ENCODE data around the gene PSAPL1.

The PSAPL1 gene

GRCh38 chr4:7416745-7417432 lies 17.8 kb downstream of the PSAPL1 start:
- DNase-seq, result no peak

GRCh38 chr4:7415927-7416686 lies 18.6 kb downstream of the PSAPL1 start:
- DNase-seq, result no peak

DNA sequence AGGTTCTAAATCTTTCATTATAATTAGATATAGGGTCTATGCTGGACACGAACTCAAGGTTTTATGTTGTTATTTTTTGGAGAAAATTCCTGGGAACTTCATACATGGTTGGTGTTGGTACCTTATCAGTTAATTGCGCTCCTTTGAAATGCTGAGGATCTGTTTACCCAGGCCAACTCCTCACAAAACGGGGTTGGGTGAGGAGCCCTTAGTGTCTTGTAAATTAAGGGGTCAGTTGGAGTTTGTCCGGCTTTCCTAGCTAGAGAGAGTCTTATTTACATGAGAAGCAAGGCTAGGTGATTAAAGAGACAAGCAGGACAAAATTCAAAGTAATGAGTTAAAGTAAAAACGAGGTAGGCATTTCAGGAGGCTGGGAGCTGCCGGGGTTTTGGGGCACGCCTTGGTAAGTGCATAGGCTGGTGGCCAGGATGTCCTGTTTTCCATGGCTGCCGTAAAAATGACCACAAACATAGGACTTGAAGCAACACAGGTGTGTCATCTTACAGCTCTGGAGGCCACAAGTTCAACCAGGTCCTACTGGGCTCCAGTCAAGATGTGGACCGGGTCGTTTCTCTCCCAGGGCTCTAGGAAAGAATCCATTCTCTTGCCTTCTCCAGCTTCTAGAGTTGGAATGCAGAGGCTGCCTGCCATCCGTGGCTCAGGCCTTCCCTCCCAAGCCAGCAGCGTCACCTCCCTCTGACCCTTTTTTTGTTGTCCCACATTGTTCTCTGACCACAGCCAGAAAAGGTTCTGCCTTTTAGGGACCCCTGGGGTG lies 19.8 kb downstream of the PSAPL1 start:
- DNase-seq, result no peak

- DNase-seq, result no peak
Measured at GRCh38 chr4:7414046-7414445, 20.7 kb downstream of the PSAPL1 start.

GRCh38 chr4:7412554-7412912 lies 22.2 kb downstream of the PSAPL1 start:
- DNase-seq, result no peak

DNA sequence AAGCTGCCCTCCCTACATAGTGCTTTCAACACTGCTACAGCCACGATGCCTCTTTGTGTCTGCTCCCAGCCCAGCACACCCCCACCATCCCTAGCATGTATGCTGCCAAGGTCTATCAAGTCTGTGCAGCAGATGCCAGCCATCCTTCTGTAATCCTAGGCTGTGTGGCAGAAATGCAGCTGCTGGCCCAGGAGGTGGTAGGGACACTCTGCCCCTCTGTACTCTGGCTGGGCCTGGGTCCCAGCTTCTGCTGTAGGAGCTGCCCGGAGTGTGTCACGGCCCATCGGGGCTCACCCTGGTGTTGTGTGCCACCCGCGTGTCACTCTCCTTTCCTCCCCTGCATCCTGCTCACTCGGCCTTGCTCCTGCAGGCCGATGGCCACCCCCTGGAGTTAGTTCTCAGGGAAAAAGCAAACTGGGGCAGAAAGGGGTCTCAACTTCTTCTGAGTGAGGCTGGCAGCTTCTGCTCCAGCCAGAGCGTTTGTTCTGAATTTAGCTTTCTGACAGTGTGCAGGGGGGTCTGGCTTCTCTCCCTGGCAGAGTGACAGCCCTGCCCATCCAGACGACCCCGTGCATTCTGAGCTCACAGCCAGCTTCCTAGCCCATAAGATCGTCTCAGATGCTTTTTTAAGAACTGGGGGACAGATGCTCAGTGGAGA lies 22.7 kb downstream of the PSAPL1 start:
- no peak for DNase-seq

DNA sequence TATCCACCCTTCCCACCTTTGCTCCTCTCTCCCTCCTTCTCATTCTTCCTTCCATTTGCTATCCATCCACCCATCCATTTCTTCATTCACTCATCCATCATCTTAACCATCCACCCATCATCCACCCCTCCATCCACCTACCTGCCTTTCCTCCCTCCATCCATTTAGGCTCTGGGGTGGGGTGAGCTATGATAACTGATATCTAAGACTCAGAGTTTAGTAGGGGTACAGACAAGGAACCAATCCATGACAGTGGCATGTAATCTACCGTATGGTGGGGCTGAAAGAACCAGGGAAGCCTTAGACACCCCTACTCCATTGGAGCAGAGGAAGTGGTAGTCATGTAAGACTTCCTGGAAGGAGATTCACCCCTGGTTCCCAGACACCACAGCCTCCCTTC lies 23.2 kb downstream of the PSAPL1 start:
- DNase-seq, result no peak

DNA sequence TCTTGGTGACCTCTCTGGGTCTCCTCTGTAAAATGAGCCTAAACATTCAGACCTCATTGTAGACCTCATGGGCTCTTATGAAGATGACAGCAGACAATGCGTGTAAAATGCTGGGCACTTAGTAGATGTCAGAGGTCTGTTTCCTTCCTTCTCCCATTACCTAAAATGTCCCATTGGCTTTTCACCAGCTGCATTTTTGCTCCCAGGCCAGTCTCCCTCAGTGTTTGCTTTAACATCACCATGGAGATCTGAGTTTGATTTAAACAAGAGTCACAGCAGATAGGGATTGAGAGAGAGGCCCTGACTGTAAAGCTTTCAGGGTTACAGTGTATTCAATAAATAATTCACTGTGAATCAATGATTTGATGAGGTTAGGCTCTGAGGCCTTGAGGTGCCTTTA lies 24.3 kb downstream of the PSAPL1 start:
- DNase-seq, result peak; percentile 26

DNA sequence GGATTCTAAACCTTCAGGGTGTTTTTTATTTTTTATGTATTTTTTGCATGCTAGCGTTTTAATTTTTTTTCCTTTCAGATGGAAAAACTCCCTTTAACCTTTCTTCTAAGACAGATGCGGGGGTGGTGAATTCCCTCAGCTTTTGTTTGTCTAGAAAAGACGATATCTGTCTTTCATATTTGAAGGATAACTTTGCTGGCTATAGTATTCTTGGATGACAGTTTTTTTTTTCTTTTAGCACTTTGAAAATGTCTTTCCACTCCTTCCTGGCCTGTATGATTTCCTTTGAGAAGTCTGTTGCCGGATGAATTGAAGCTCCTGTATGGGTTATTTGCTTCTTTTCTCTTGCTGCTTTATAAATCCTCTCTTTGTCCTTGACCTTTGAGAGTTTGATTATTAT lies 26.6 kb downstream of the PSAPL1 start:
- DNase-seq, result no peak

- no peak for DNase-seq
Measured at GRCh38 chr4:7403001-7403400, 31.7 kb downstream of the PSAPL1 start.

DNA sequence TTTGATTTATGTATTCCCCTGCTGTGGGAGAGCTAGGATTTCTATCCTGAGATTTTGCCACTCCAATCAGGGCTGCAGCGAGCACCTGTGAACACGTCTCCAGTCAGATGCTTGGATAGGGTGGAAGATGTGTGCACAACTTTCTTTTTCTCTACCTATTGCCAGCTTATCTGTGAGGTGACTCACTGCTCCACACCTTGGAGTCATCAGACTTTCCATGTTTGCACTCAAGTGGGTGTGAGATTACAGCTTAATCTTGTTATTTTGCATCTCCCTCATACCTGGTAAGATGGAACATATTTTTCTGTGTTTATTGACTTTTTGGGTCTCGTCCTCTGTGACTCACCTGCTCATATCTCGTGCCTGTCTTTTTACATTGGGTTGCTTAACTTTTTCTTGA lies 32.2 kb downstream of the PSAPL1 start:
- DNase-seq, result no peak

GRCh38 chr4:7400671-7401298 lies 33.9 kb downstream of the PSAPL1 start:
- no peak for DNase-seq

DNA sequence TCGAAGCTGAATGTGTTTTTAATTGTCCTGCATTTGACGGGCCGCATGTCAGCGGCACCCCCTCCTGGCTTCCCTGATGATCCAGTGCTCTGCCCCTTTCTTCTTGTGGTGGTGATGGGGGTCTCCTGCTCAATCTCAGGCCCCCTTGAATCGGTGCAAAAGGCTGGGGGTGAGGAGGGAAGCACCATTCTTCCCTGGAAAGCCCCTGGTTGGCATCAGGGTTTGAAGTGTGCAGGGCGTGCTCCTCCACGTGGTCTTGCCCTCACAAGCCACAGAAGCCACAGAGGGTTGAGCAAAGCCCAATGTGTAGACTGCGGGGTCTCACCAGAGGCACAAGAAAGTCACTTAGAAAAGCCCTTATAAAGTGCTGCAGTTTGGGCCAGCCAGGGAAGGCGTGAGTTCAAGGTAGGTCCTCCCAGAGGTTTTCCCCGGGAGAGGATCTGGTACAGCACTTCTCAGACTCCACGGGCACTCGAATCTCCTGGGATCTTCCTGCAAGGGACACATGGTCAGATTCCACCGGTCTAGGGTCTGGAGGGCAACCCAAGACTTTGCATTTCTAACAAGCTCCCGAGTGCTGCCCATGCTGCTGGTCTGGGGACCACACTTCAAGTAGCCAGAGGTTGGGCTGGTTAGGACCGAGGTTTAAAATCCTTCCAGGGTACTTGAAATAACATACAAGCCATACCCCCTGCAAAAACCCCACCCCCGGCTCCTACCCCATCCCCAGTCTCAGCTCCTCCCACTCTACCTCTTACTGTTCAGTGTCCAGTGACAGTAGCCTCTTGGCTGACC lies 35.1 kb downstream of the PSAPL1 start:
- no peak for DNase-seq

GRCh38 chr4:7398788-7399439 lies 35.8 kb downstream of the PSAPL1 start:
- no peak for DNase-seq

GRCh38 chr4:7398104-7398423 lies 36.7 kb downstream of the PSAPL1 start:
- peak; percentile 3 for DNase-seq

GRCh38 chr4:7397206-7398103 lies 37.3 kb downstream of the PSAPL1 start:
- DNase-seq, result no peak

GRCh38 chr4:7396186-7396910 lies 38.4 kb downstream of the PSAPL1 start:
- DNase-seq, result no peak

DNA sequence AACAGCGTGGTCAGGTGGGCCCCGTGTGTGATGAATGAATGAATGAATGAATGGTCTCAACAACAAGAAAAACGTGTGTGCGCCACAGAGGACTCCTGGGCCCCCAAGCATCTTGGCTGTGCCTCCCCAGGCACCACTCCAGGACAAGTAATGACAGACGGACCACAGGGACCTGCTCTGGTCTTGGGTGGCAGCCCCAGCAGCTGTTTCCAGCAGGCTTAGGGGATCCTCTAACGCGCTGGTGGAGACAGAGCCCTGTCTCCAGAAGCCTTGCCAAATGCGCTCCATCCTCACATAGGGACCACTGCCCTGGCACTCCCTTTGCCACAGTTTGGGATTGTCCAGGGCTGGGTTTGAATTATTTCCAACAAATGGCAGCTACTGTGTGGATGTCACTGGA lies 39.1 kb downstream of the PSAPL1 start:
- DNase-seq, result no peak

DNA sequence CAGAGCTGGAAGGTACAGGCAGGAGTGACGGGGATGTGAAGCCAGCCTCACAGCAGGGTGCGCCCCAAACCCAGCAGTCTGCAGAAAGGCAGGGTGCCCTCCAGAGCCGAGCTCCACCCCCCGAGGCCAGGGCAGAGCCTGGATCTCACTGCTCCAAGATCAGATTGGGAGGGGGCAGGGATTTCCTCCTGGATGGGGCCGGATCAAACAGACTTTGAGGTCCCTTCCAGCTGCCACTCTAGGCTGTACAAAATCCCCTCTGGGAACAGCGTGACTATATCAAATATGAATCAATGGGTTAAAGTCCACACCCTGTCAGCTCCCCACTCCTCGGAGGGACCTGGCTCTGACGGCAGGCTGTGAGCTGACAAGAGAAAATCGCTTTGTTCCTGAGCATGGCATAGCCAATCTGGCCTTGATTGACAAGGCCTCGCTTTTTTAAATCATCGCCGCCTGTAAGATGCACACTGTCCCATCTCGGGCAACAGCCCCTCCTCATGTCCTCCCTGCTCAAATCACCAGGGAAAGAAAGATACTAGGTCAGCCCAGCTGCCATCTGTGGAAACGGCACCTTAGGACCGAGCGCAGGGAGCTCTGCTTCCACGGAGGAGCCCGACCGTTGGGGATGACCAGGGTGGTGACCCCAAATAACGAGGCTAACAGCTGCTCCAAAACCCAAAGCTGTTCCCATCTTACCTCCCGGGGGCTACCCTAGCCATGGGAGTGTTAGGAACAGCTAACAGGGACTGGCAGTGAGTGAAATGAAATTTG lies 39.9 kb downstream of the PSAPL1 start:
- DNase-seq, result no peak

All from NCI-H748 treated with DMSO at 0.1 percent for 48 hours (cell line).